Loucy (cell line): ENCODE data around the gene TMEM163.

Source experiments
- H2AFZ ChIP-seq: fragments of 200-600 bp; sonication (generic); 2 replicates; pipeline ENCODE4 v1.6.0; 2016; ENCODE audit warnings: antibody characterized with exemption, mild to moderate bottlenecking, low read length, moderate library complexity
- H3F3A ChIP-seq: fragments of 200-600 bp; 2 replicates; pipeline ENCODE4 v1.6.0; 2016; ENCODE audit warnings: antibody characterized with exemption, low read depth, mild to moderate bottlenecking
- H3K27me3 ChIP-seq: fragments of 200-600 bp; sonication (generic); 2 replicates; pipeline ENCODE4 v1.6.1; 2014; ENCODE audit warnings: low read length, mild to moderate bottlenecking; ENCODE audit not compliant: insufficient read depth, poor library complexity, severe bottlenecking
- H3K36me3 ChIP-seq: fragments of 200-600 bp; sonication (generic); 2 replicates; pipeline ENCODE4 v1.6.1; 2016; ENCODE audit warnings: low read length; ENCODE audit not compliant: insufficient read depth
- H3K4me1 ChIP-seq: fragments of 200-600 bp; sonication (generic); 2 replicates; pipeline ENCODE4 v1.5.1; 2014; ENCODE audit warnings: low read length, mild to moderate bottlenecking; ENCODE audit not compliant: insufficient read depth, poor library complexity, severe bottlenecking
- H3K4me2 ChIP-seq: fragments of 200-600 bp; sonication (generic); 2 replicates; pipeline ENCODE4 v1.6.0; 2014; ENCODE audit warnings: antibody characterized with exemption, low read length, low read depth, mild to moderate bottlenecking; ENCODE audit not compliant: poor library complexity, severe bottlenecking
- H3K4me3 ChIP-seq: fragments of 200-600 bp; sonication (generic); 2 replicates; pipeline ENCODE4 v1.5.1; 2014; ENCODE audit warnings: low read length, mild to moderate bottlenecking, mixed read lengths; ENCODE audit not compliant: poor library complexity, severe bottlenecking
- H3K79me2 ChIP-seq: fragments of 200-600 bp; sonication (generic); 2 replicates; pipeline ENCODE4 v1.6.1; 2014; ENCODE audit warnings: low read length; ENCODE audit not compliant: insufficient read depth
- H3K9ac ChIP-seq: fragments of 200-600 bp; sonication (generic); 2 replicates; pipeline ENCODE4 v1.6.0; 2014; ENCODE audit warnings: mild to moderate bottlenecking, low read depth, low read length, moderate library complexity; ENCODE audit not compliant: poor library complexity, severe bottlenecking
- H3K9me2 ChIP-seq: fragments of 200-600 bp; sonication (generic); replicated peaks from 2 replicates; pipeline ENCODE4 v1.6.1; 2016; ENCODE audit warnings: low read depth, low read length, mixed read lengths
- H3K9me3 ChIP-seq: fragments of 200-600 bp; sonication (generic); 2 replicates; pipeline ENCODE4 v1.6.1; 2014; ENCODE audit warnings: mild to moderate bottlenecking, antibody characterized with exemption, low read length, low read depth; ENCODE audit not compliant: insufficient read depth
- H4K20me1 ChIP-seq: fragments of 200-600 bp; sonication (generic); 2 replicates; pipeline ENCODE4 v1.6.0; 2014; ENCODE audit warnings: antibody characterized with exemption, low read length, mild to moderate bottlenecking; ENCODE audit not compliant: insufficient read depth, poor library complexity, severe bottlenecking
- EZH2phosphoT487 ChIP-seq: fragments of 200-600 bp; IDR thresholded peaks from 2 replicates; pipeline ENCODE4 v1.6.1; 2018; ENCODE audit warnings: antibody characterized with exemption, mild to moderate bottlenecking, moderate library complexity, borderline replicate concordance
- TF ChIP-seq, protein P1 (sequence below): fragments of 200-600 bp; sonication (generic); conservative IDR thresholded peaks from 2 replicates; pipeline ENCODE4 v1.5.1; 2014; ENCODE audit warnings: mild to moderate bottlenecking, antibody characterized with exemption, low read length

The TMEM163 gene

DNA sequence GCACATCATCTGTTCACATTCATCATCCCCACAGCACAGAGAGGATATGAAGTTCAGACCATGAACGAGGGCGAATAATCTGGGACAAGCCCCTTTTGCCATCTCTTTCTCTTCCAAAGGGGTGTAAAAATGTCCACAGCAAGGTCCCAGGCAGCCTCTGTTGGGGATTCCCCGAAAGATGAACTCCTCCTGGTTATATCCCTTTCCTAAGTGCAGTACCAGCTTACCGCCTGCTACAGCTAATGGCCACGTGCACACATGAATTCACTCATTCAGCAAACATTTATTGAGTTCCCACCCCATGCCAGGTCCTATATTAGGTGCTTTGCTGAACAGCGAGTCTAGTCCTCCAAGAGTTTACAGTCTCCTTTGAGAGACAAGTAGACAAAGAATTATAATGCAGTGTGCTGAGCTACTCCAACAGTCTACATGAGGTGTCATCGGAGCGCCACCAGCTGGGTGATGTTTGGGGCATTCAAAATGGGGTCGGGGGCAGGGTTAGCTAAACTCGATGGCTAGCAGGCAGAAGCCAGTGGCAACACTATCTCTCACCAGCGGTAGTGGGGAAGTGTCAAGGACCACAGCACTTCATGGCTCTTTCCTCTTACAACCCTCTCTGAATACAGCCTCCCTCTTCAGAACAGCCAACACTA, 228.9 kb downstream of the TMEM163 start:
- Histone ChIP-seq H3F3A (no peaks in the 10 kb centered on the region), H3K4me2 (no peak overlapping the region), H3K36me3 (no peaks in the 10 kb centered on the region), H3K9me2 (no peaks in the 10 kb centered on the region), H4K20me1 (no peaks in the 10 kb centered on the region), H3K27me3 (no peaks in the 10 kb centered on the region), H3K9me3 (no peaks in the 10 kb centered on the region), H3K9ac (no peak overlapping the region), H3K79me2 (no peaks in the 10 kb centered on the region), H3K4me1 (no peaks in the 10 kb centered on the region), H3K4me3 (no peak overlapping the region), H2AFZ (no peak overlapping the region)
- TF ChIP-seq, protein P1, sequence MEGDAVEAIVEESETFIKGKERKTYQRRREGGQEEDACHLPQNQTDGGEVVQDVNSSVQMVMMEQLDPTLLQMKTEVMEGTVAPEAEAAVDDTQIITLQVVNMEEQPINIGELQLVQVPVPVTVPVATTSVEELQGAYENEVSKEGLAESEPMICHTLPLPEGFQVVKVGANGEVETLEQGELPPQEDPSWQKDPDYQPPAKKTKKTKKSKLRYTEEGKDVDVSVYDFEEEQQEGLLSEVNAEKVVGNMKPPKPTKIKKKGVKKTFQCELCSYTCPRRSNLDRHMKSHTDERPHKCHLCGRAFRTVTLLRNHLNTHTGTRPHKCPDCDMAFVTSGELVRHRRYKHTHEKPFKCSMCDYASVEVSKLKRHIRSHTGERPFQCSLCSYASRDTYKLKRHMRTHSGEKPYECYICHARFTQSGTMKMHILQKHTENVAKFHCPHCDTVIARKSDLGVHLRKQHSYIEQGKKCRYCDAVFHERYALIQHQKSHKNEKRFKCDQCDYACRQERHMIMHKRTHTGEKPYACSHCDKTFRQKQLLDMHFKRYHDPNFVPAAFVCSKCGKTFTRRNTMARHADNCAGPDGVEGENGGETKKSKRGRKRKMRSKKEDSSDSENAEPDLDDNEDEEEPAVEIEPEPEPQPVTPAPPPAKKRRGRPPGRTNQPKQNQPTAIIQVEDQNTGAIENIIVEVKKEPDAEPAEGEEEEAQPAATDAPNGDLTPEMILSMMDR = peak; percentile 22; the same call in 1 of the 2 replicates
- TF ChIP-seq EZH2phosphoT487 = no peak

DNA sequence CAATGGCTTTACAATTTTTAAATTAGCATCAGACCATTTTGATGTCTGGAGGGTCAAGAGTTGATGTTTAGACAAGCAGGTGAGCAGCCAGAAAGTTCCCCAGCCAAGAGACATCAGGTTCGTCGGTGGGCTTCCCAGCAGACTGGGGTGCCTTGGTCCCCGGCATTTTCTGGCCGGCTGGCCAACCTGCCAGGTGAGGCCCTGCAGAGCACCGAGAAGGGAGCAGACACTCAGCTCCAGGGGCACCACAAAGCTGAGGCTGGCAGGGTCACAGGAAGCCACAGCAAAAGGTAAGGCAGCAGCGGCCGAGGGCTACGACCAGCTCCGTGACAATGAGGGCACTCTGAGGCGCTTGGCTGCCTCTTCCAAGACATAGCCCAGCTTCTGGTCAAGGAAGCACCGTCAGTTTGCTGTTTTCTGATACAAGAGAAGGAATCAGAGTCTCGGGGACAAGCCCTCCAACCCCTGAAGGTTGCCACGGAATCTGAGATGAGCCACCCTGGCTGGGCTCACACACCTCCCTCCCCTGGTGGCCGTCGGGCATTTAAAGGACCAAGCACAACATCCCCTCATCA, 235.9 kb downstream of the TMEM163 start:
- Histone ChIP-seq H4K20me1 (no peaks in the 10 kb centered on the region), H3K79me2 (no peaks in the 10 kb centered on the region), H3K9me2 (no peaks in the 10 kb centered on the region), H3K9ac (no peak overlapping the region), H3K4me1 (no peaks in the 10 kb centered on the region), H3K4me2 (no peak overlapping the region), H3K27me3 (no peaks in the 10 kb centered on the region), H3K4me3 (no peak overlapping the region), H3K9me3 (no peaks in the 10 kb centered on the region), H3F3A (no peaks in the 10 kb centered on the region), H3K36me3 (no peaks in the 10 kb centered on the region), H2AFZ (no peak overlapping the region)
- TF ChIP-seq, protein P1 = no peak
- no peak for TF ChIP-seq EZH2phosphoT487

GRCh38 chr2:134482131-134482723, 236.6 kb downstream of the TMEM163 start:
- Histone ChIP-seq H3F3A (no peaks in the 10 kb centered on the region), H3K36me3 (no peaks in the 10 kb centered on the region), H3K9me3 (no peaks in the 10 kb centered on the region), H3K79me2 (no peaks in the 10 kb centered on the region), H3K27me3 (no peaks in the 10 kb centered on the region), H2AFZ (no peak overlapping the region), H3K9ac (no peak overlapping the region), H3K4me2 (no peak overlapping the region), H3K4me1 (no peaks in the 10 kb centered on the region), H3K4me3 (no peak overlapping the region), H3K9me2 (no peaks in the 10 kb centered on the region), H4K20me1 (no peaks in the 10 kb centered on the region)
- no peak for TF ChIP-seq EZH2phosphoT487
- TF ChIP-seq, protein P1 = no peak
